IMR-90 (cell line): Measurements from ENCODE around the gene MAG. TPM values are rescaled to one million over a fixed set of nuclear protein-coding genes. Genes with fewer than 3 reads are reported as not detected.
"Not testable (repeated sequence)": the region's sequence is repeated elsewhere in the genome, so short reads cannot be mapped to it uniquely, and the experiment has no call there.

Experiments
- ATAC-seq: fragments of 200-7000 bp; cut with Tn5 transposase; 2 replicates; pipeline ENCODE4 v1.9.1; 2020; ENCODE audit warnings: low read depth, mild to moderate bottlenecking, moderate library complexity
- BruUV-seq: library from RNA; stranded (reverse); fragments of 400-500 nt; replicated peaks from 2 replicates; lab custom pipeline; 2021; lab: Mats Ljungman, UMichigan
- CTCF ChIA-PET: fragments of 300-600 bp; formaldehyde crosslinking; extraction: SDS; loops from one replicate; lab custom pipeline; 2021; ENCODE audit warnings: antibody characterized with exemption; lab: Yijun Ruan, JAX
- POLR2A ChIA-PET: fragments of 300-600 bp; sonication (Branson Sonifier 250); formaldehyde crosslinking; loops from one replicate; lab custom pipeline; 2022; ENCODE audit warnings: antibody characterized with exemption; ENCODE audit not compliant: unreplicated experiment; lab: Charles Lee
- DNase-seq: peaks from one replicate; pipeline ENCODE4 v3.0.0; 2013
- H2AFZ ChIP-seq: replicated peaks from 2 replicates; pipeline ENCODE3; 2013; ENCODE audit warnings: low read length, mild to moderate bottlenecking; ENCODE audit not compliant: poor library complexity
- H2AK5ac ChIP-seq: 2 replicates; pipeline ENCODE4 v1.6.1; 2013; ENCODE audit warnings: low read depth, low read length, inconsistent platforms
- H2AK9ac ChIP-seq: replicated peaks from 2 replicates; pipeline ENCODE3; 2013; ENCODE audit warnings: mild to moderate bottlenecking, low read depth, low read length, moderate library complexity; ENCODE audit not compliant: poor library complexity
- H2BK120ac ChIP-seq: 2 replicates; pipeline ENCODE4 v1.6.1; 2013; ENCODE audit warnings: low read depth, low read length, inconsistent platforms
- H2BK15ac ChIP-seq: 3 replicates; pipeline ENCODE4 v1.6.1; 2013; ENCODE audit warnings: low read depth, low read length, inconsistent platforms
- H2BK20ac ChIP-seq: 2 replicates; pipeline ENCODE4 v1.6.1; 2013; ENCODE audit warnings: low read depth, mild to moderate bottlenecking, inconsistent platforms, low read length, moderate library complexity
- H2BK5ac ChIP-seq: 2 replicates; pipeline ENCODE4 v1.6.1; 2013; ENCODE audit warnings: mild to moderate bottlenecking, low read depth, low read length, inconsistent platforms; ENCODE audit not compliant: poor library complexity, severe bottlenecking
- H3K14ac ChIP-seq: replicated peaks from 2 replicates; pipeline ENCODE4 v1.6.1; 2013; ENCODE audit warnings: low read depth, low read length, inconsistent platforms
- H3K18ac ChIP-seq: 2 replicates; pipeline ENCODE4 v1.6.1; 2013; ENCODE audit warnings: low read depth, low read length, control low read depth
- H3K23ac ChIP-seq: 2 replicates; pipeline ENCODE4 v1.6.1; 2013; ENCODE audit warnings: low read depth, low read length, inconsistent platforms
- H3K27ac ChIP-seq: 2 replicates; pipeline ENCODE4 v1.5.1; 2013; ENCODE audit warnings: mild to moderate bottlenecking, control low read depth, low read length; ENCODE audit not compliant: insufficient read depth
- H3K27me3 ChIP-seq: 2 replicates; pipeline ENCODE4 v1.6.1; 2013; ENCODE audit warnings: low read length; ENCODE audit not compliant: control insufficient read depth, insufficient read depth
- H3K36me3 ChIP-seq: 2 replicates; pipeline ENCODE4 v1.6.1; 2013; ENCODE audit warnings: low read length, mixed read lengths; ENCODE audit not compliant: control insufficient read depth, insufficient read depth
- H3K4ac ChIP-seq: 2 replicates; pipeline ENCODE4 v1.6.1; 2013; ENCODE audit warnings: low read depth, low read length, inconsistent platforms
- H3K4me1 ChIP-seq: 2 replicates; pipeline ENCODE4 v1.6.1; 2013; ENCODE audit warnings: low read length, mixed read lengths; ENCODE audit not compliant: control insufficient read depth, insufficient read depth
- H3K4me2 ChIP-seq: 2 replicates; pipeline ENCODE4 v1.6.1; 2013; ENCODE audit warnings: low read depth, mild to moderate bottlenecking, control low read depth, low read length, moderate library complexity
- H3K4me3 ChIP-seq: 2 replicates; pipeline ENCODE4 v1.5.1; 2013; ENCODE audit warnings: low read depth, mild to moderate bottlenecking, control low read depth, low read length, moderate library complexity; ENCODE audit not compliant: insufficient read depth
- H3K56ac ChIP-seq: 2 replicates; pipeline ENCODE4 v1.6.1; 2013; ENCODE audit warnings: low read length, inconsistent platforms; ENCODE audit not compliant: insufficient read depth; ENCODE audit errors: extremely low read depth
- H3K79me1 ChIP-seq, 2 experiments: 2 replicates each; pipeline ENCODE4 v1.6.1; 2013; ENCODE audit warnings: low read length in 2 of 2, inconsistent platforms in 1 of 2, low read depth in 1 of 2
- H3K9ac ChIP-seq: 2 replicates; pipeline ENCODE4 v1.6.1; 2013; ENCODE audit warnings: low read depth, low read length, control low read depth
- H3K9me1 ChIP-seq: 2 replicates; pipeline ENCODE4 v1.6.1; 2013; ENCODE audit warnings: low read length, inconsistent platforms; ENCODE audit not compliant: insufficient read depth
- H3K9me3 ChIP-seq: 2 replicates; pipeline ENCODE4 v1.6.1; 2013; ENCODE audit warnings: low read length; ENCODE audit not compliant: control insufficient read depth, insufficient read depth
- H4K20me1 ChIP-seq: 2 replicates; pipeline ENCODE4 v1.6.1; 2013; ENCODE audit warnings: low read length, inconsistent platforms; ENCODE audit not compliant: insufficient read depth
- H4K5ac ChIP-seq: 2 replicates; pipeline ENCODE4 v1.6.1; 2013; ENCODE audit warnings: mild to moderate bottlenecking, low read depth, low read length, control low read depth
- H4K8ac ChIP-seq, 2 experiments: 2 replicates each; pipeline ENCODE4 v1.6.1; 2013; ENCODE audit warnings: low read depth in 2 of 2, low read length in 2 of 2, control low read depth in 1 of 2, inconsistent platforms in 1 of 2
- H4K91ac ChIP-seq: 2 replicates; pipeline ENCODE4 v1.6.1; 2013; ENCODE audit warnings: low read depth, low read length, inconsistent platforms; ENCODE audit not compliant: insufficient read depth
- WGBS, 2 experiments: methylation state at CpG; one replicate each; pipeline versions ENCODE4 v1.1.5 to v1.1.7; 2013; ENCODE audit warnings: missing lambda C conversion rate in 2 of 2; ENCODE audit not compliant: insufficient read length in 1 of 2; ENCODE audit errors: extremely low coverage in 2 of 2; 5-methylcytosine and 5-hydroxymethylcytosine counted together
- dilution Hi-C: fragments of 300-500 bp; cut with HindIII; formaldehyde crosslinking; loops from one replicate; pipeline ENCODE4 v1.14.3; 2018; ENCODE audit warnings: low sequenced_read_pairs; ENCODE audit not compliant: unreplicated experiment
- in situ Hi-C: fragments of 300-500 bp; cut with MboI; formaldehyde crosslinking; loops from 3 replicates; pipeline ENCODE4 v1.14.3; 2019; ENCODE audit warnings: low sequenced_read_pairs, inconsistent platforms, mixed read lengths
- intact Hi-C: fragments of 100-400 bp; cut with micrococcal nuclease; formaldehyde crosslinking; loops from 2 replicates; pipeline ENCODE4 v1.10.0; 2022
- polyA plus RNA-seq, 3 experiments: library from polyadenylated mRNA; depleted of rRNA; stranded (reverse); fragments of >200 nt; gene quantifications; 2 replicates each; pipeline ENCODE4 v1.2.3, GENCODE V29; 2012; ENCODE audit warnings: low replicate concordance in 1 of 3
- total RNA-seq: library from RNA; depleted of rRNA; stranded (reverse); fragments of >200 nt; gene quantifications from 2 replicates; pipeline ENCODE4 v1.2.3, GENCODE V29; 2012

The MAG gene
- total and polyA plus RNA-seq, 2 of the 4 experiments (the other 2 are of a cell fraction), result not detected

DNA sequence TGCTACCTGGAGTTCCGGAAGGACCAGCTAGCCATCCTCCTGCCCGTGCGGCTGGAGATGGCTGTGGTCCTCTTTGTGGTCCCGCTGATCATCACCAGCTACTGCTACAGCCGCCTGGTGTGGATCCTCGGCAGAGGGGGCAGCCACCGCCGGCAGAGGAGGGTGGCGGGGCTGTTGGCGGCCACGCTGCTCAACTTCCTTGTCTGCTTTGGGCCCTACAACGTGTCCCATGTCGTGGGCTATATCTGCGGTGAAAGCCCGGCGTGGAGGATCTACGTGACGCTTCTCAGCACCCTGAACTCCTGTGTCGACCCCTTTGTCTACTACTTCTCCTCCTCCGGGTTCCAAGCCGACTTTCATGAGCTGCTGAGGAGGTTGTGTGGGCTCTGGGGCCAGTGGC is 67.4 kb downstream of the MAG start:
- H3K4me2 ChIP-seq, H4K20me1 ChIP-seq, H2BK20ac ChIP-seq, H3K56ac ChIP-seq, H4K8ac ChIP-seq, H3K4me1 ChIP-seq, H3K27ac ChIP-seq, in situ Hi-C loops, H3K9me1 ChIP-seq, POLR2A ChIA-PET, H3K23ac ChIP-seq, H3K27me3 ChIP-seq, H2BK15ac ChIP-seq, H4K91ac ChIP-seq, ATAC-seq, H3K4me3 ChIP-seq, H2AFZ ChIP-seq, H2AK9ac ChIP-seq, DNase-seq, BruUV-seq, H2BK5ac ChIP-seq, H3K79me1 ChIP-seq, H3K4ac ChIP-seq, CTCF ChIA-PET, H3K9me3 ChIP-seq, H2AK5ac ChIP-seq, H2BK120ac ChIP-seq, H3K18ac ChIP-seq, H3K36me3 ChIP-seq, H3K14ac ChIP-seq, dilution Hi-C loops, H4K5ac ChIP-seq, H3K9ac ChIP-seq: not testable (repeated sequence)
- WGBS, 2 experiments, result 66% methylated on average over 8 of the region's 21 CpGs; no CpG with 5 or more reads in 1 of the 2 experiments
- intact Hi-C loops, result loop anchor here (10.0 kb wide), 1 partner anchor 105 kb away; no protein-coding TSS in a partner anchor

DNA sequence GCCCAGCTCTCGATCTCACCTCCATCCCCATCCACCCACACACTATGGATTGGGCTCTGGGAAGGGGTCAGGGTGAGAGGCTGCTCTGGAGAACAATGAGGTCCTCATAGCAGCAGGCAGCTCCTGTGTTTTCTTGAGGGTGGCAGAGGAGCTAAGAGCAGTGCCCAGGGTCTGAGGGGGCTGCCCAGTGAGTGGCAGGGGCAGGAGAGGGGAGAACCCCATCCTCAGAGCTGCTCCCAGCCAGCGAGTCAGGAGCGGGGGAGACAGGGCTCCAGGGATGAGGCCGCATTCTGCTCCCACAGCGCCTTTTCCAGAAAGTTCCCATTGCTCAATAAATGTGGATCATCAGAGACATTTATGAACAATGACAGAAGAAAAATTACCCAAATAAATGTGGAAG is 68.1 kb downstream of the MAG start:
- dilution Hi-C loops, H2BK5ac ChIP-seq, H3K9me3 ChIP-seq, ATAC-seq, H2AK5ac ChIP-seq, H3K79me1 ChIP-seq, intact Hi-C loops, H3K23ac ChIP-seq, H2AK9ac ChIP-seq, H3K56ac ChIP-seq, H3K4me3 ChIP-seq, H2AFZ ChIP-seq, H2BK120ac ChIP-seq, CTCF ChIA-PET, H3K9me1 ChIP-seq, H3K4me2 ChIP-seq, H4K91ac ChIP-seq, H2BK20ac ChIP-seq, H3K36me3 ChIP-seq, H3K4ac ChIP-seq, H4K20me1 ChIP-seq, H3K27me3 ChIP-seq, H3K18ac ChIP-seq, H3K4me1 ChIP-seq, H3K27ac ChIP-seq, H4K5ac ChIP-seq, H4K8ac ChIP-seq, DNase-seq, H3K14ac ChIP-seq, BruUV-seq, POLR2A ChIA-PET, in situ Hi-C loops, H2BK15ac ChIP-seq, H3K9ac ChIP-seq: not testable (repeated sequence)
- no CpG with 5 or more reads among the region's 5 CpGs for WGBS, 2 experiments
